GM18520 (cell line): Measurements from ENCODE around the gene PPM1M.

ENCODE experiments used
- ATAC-seq: cut with Tn5 transposase; IDR thresholded peaks from one replicate; pipeline ENCODE4 v1.9.1; 2021; ENCODE audit not compliant: unreplicated experiment

PPM1M gene

DNA sequence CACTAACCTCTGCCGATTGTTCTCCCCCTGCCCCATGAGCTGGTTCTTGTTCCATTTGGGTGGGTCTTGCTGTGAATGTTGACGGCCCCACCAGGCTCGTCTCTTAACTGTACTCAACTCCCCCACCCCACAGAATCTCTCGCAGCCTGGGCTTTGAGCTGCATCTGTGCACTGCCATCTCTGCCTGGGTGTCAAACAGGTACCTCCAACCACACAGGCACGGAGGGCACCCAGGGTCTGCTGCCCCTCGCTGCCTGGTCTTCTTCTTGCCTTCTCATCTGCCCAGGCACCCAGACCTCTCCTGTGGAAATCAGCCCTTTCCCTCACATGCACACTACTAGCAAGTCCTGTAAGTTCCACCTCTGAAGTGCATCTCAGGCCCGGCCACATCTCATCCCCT lies 30.2 kb upstream of the PPM1M start:
- ATAC-seq = no peak

DNA sequence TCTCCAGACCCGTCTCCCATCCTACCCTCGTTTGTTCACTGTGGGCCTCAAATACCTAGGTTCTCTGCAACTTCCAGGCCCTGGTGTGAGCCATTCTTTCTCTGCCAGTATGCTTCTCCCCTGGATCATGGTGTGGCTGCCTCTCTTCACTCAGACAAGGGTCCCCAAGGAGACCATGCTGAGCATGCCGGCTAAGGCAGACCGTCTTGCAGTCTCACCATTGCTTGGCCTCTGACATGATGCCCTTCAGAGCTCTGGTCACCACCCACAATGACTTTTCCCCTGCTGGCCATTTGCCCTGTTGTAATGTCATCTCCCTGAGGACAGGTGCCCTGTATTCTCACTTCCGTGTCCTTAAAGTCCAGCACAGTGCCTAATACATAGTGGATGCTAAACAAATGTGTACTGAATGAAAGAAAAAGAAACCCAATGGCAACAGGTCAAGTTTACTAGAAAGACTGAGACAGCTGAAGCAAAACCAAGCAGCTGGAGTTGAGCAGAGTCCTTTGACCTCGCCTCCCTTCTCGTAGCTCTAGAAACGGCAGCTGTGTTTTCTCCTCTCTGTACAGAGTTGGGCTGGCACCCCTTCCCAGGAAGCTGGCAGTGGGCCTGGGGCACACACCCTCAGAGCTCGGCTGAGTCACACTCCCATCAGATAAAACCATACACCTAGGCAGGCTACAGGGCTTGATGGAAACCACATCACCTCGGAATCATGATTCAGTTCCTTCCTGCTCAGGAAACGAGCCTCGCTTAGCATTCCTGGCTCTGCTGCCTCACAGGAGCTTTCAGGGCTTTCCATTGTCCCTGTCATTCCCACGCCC lies 28.8 kb upstream of the PPM1M start:
- ATAC-seq = no peak

DNA sequence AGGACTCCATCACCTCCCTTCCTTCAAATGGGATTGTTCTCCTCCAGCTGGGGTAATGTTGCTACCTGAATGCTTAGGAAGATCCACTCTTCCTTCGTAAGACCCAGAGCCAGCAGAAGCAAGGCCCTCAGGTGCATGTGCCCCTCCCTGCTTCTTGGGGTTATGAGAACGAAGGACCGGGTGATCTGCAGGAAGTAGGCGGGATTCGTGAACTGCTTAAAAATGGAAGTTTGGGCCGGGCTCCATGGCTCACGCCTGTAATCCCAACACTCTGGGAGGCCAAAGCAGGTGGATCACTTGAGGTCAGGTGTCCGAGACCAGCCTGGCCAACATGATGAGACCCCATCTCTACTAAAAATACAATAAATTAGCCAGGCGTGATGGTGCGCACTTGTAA lies 28.2 kb upstream of the PPM1M start:
- no peak for ATAC-seq

DNA sequence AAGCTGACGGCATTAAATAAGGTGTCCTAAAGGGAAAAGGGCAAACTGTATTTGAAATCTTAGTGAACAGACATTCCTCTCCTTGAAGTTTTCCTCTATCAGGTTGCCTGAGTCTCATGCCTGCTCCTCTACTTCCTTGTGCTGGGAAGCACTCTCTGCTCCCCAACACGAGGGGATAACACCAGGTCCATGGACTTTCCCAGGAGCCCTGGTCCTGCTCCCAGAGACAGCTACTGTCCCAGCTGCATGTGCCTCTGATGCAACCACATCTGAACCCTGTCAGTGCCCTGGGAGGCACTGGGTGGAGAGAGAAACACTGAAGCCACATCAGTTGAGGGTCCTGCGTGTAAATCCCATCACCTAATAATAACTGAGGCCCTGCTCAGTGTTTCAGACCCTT lies 27.5 kb upstream of the PPM1M start:
- no peak for ATAC-seq

DNA sequence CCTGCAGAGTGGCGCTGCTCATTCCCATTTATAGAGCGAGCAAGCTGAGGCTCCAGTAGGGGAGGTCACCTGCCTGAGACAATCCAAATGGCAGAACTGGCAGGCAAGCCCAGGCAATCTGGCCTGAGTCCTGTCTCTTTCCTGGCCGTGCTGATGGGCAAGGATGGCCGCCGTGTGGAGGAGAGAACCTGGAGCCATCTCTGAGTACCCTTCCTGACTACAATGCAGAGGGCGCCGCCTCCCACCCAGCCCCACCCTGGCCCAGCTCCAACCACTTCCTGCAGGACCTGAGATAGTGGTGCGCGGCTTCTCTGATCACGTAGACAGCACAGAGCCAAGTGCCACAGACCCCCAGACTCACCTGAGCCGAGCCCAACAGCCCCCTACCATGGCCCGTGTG lies 27.1 kb upstream of the PPM1M start:
- ATAC-seq = no peak

DNA sequence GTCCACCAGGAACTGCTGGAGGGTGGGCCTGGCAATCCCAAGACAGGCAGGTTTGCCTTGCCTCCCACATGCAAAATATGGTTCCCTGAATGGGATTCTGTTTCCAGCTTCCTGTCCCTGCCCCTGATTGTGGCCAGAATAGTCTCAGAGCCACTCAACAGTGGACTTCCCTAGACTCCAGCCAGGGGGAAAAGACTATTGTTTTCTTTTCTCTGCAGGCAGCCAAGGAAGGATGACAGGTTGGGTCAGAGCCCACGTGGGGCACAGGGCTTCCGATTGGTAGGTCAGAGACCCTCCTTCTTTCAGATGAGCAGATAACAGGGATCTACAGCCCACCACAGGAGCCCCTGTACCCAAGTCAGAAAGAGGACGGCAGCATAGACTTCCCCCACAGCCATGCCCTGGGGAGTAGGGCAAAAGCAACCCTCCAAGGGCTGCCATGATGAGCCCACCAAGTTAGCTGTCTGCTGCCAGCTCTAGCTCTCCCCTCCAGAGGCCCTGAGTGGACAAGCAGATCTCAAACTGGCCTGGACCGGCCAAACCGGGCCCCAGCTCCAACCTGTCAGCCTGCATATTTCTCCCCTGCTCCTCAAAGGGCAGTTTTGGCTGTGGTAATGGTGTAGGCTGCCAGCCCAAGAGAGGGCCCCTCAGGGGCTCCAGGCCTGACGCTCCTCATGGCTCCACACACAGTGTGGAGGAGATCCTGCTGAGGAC lies 26.5 kb upstream of the PPM1M start:
- no peak for ATAC-seq

DNA sequence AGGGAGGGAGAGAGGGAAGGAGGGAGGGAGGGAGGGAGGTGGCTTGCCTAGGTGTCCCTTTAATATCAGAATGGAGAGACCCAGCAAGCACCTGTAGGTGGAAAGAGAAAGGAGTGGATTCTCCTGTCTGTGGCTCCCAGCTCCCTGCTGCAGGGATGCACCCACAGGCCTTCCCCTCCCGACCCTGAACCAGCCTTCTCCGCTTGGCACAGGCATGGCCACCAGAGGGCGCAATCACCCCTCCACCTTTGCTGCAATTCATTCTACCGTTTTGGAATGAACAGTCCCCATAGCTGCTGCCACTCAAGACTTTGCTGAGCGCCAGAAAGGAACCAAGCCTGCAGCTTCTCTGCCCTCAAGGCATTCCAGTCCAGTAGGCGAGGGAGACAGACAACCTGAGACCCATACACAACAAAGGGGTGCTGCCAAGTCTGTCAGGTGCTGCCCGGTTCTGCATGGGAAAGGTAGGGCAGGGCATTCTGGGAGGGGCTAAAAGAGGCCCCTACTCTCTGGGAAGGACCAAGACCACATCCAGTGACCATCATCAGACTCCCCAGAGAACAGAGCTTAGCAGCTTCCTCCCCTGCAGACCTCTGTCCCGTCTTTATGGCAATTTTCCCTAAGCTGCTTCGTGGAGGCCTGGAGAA lies 25.1 kb upstream of the PPM1M start:
- ATAC-seq = no peak

DNA sequence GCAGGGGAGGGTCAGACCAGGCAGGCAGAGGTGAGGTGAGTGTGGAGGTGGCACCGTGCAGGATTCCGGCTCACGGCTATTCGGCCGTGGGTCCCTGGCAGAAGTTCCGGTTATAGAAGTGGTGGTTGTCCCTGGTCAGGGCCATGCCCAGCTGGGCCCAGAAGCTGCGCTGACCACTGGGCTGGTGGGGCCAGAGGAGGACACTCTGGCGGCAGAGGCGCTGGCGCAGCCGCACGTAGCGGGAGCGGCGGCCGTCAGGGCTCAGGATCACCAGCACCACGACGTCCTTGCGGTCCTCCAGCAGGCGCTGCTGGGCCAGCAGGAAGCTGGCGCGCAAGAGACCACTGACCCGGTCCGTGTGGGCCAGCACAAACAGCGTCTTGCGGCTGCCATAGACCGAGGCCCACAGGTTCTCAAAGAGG lies 24.4 kb upstream of the PPM1M start:
- ATAC-seq = no peak

DNA sequence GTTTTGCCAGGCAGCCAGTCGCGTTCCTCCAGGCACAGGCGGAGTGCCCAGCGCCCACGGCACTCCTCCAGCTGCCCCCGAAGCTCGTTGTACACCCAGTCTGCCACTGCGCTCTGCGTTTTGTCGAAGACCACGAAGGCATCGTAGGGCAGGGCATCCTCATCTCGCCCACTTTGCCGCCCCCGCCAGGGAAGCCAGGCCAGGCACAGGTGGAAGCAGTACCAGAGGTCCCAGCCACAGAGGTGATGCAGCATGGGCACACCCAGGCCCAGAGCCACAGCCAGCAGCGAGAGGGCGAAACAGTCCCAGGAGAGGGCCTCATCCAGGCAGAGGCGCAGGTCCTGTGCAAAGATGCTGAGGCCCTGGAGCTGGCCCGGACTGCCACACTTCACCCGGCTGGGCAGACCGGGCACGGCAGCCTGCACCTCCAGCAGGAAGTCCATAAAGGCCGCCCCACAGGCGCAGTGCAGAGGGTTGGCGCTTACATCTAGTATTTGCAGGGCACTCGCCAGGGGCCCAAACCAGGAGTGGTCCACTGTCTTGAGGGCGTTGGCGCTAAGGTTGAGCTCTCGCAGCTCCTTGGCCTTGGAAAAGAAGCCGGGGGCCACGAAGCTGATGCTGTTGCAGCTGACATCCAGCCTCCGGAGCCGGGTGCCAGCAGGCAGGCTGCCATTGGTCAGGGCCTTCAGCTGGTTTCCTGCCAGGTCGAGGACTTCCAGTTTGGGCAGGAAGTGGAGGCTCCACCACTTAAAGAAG lies 23.8 kb upstream of the PPM1M start:
- ATAC-seq = no peak

DNA sequence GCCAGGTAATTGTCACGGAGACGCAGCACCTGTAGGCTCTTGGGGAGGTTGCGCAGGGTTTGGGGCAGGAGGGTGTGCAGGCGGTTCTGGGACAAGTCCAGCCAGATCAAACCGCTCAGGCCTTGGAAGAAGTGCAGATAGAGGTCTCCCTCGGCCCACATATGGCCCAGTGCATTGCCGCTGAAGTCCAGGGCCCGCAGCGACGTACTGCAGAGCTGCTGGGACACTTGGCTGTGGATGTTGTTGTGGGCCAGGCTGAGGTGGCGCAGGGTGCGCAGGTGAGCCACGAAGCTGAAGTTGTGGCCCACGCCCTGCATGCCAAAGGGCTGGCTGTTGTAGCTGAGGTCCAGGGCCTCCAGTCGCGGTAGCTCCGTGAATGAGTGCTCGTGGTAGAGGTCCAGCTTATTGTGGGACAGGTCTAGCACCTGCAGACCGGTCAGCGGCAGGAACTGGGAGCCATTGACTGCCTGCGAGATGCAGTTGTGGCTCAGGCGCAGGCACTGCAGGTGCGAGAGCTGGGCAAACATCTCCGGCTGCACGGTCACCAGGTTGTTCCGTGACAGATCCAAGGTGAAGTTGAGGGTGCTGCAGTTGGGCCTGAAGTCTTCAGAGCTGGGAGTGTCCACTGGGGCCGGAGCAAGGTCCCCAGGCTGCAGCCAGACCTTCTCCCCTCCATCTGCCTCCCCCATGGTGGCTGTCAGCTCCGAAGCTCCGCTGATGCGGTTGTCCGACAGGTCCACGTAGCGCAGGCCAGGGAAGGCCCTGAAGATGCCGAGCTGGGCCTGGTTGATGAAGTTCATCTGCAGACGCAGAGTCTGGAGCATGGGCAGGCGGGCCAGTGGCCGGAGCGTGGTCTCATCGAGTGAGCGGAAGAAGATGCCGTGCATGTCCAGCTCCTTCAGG lies 23.0 kb upstream of the PPM1M start:
- ATAC-seq = no peak

DNA sequence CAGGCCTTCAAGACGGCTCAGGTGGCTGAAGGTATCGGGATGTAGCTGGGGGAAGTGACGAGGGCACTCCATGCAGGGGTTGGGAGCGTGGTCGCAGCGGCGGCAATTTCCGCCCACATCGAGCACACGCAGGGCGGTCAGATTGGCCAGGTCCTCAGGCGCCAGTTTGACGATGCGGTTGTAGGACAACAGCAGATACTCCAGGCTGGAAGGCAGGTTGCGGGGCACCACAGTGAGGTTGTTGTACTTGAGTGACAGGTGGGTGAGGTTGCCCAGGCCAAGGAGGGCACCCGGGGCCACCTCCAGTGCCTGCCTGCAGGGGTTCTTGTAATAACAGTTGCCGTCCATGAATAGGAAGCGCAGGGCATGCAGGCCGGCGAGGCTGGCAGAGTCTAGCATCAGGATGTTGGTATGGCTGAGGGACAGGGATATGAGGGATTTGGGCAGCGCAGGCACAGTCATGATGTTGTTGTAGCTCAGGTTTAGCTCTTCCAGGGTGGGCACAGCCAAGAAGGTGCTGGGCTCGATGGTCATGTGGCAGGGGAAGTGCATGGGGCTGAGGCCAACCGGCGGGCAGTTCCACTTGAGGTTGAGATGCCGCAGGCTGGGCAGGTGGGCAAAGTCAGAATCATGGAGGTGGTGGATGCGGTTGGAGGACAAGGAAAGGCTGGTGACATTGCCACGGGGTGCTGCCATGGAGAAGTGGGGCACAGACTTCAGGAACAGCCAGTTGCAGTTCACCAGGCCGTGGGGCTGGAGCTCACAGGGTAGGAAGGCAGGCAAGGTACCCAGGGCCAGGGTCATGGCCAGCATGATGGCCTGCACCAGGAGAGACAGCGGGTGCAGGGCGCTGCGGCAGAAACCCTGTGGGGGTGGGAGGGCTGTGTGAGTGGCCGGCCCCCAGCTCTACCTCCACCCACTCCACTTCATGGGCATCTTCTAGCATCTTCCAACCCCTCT lies 21.8 kb upstream of the PPM1M start:
- ATAC-seq = no peak

DNA sequence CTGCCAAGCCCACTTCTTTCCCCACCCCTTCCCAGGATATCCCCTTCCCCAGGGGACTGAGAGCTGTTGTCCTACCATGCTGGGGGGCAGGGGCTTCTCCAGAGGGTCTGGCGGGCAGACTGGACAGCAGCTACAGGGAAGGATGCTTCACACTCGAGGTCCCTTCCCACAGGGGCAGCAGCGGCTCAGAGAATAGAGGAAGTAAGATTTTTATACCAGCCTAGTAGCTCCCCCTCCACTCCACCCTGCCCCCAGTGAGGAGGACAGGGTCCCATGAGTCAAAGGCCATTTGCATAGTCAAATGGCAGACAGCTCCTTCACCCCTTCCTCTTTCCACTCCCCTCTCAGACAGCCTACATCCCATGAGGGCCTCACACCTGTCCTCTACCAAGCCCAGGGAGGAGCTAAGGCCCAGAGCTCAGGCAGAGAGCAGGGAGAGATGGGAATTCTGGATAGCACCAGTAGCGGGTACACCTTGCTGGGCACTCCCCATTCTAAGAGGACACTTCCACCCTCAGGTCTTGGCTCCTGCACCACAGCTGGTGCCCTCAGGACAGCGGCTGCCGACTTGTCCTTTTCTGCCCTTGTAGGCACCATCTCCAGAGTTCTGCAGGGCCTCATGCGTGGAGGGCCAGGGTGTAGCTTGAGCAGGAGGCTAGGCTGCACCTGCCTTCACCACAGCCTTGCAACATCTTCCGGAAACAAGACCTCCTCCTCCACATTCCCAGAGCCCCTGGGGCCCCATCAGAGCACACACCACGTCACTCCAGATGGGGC lies 19.9 kb upstream of the PPM1M start, which contains the start of gene TLR9:
Gene TLR9 (minus strand): TSS at position 194 of the 777 bp plus-strand sequence. CDS start 116 bp downstream, at position 78.
- ATAC-seq = peak; percentile 76

DNA sequence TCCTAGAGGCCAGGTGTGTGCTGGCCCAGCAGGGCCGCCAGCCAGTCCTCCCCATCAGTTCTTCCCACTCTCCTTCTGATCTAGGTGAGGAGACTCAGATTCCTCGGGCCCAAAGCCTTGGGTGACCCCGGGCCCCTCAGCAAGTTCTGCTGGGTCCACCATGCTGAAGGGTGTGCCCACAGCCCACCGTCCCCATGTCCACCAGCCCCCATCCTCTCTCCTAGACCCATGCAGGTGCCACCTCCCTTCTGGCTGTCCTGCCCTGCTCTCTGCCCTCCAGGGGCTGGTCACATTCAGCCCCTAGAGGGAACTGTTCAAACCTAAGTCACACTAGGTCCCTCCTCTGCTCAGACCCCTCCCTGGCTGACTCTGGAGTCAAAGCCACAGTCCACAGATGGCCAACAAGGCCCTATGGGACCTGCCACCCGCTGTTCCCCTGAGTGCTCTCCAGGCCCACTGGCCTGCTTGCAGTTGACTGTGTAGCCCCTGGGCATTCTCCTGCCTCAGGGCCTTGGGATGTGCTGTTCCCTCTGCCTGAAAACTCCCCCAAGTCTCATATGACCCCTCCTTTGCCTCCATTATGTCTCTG lies 19.2 kb upstream of the PPM1M start:
- ATAC-seq = no peak

DNA sequence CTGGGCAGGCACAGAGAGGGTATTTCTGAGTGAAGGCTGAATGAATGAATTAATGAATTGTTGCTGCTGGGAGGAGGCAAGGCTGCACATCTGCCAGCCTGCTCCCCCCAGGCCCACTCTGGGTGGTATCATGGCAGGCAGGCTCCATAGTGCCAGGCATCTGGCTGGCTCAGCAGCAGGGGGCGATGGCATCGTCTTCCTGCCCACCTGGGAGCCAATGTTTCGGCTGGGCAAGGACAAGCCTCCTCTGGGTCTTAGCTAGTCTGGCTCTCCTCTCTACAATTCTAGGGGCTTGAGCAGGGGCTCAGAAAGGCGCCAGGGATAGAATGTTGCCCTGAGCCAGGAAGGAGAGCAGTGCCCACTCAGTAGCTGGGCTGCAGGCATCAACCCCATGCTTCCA lies 18.4 kb upstream of the PPM1M start:
- ATAC-seq = no peak

DNA sequence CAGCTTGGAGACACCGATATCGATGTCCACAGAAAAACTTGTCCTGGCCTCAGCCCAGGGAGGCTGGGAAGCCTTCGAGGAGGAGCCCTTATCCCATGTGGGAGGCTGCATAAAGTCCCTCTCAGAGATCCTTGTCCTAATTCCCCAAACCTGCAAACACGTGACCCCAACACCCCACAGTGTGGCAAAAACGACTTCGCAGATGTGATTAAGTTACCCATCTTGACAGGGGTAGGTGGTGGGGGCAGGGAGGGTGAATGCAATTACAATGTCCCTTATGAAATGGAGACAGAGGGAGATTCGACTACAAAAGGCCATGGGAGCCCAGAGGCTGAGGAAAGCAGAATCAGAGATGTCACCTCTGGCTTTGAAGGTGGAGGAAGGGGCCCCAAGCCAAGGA lies 17.8 kb upstream of the PPM1M start:
- no peak for ATAC-seq

DNA sequence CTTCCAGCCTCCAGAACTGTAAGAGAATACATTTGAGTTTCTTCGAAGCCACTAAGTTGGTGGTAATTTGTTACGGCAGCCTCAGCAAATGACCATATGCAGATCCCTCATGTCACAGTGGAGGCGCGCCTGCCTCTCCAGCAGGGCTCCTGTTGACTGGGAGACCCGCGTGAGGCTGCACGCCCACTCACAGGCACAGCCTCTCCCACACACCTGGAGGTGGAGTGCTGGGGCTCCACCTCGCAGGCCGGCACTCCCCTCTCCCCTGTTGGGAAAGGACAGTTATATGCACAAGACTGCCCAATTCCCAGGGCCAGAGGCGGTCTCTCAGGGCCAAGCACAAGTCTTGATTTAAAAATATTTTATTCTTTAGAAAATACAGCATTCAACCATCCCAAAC lies 17.3 kb upstream of the PPM1M start:
- ATAC-seq = no peak

DNA sequence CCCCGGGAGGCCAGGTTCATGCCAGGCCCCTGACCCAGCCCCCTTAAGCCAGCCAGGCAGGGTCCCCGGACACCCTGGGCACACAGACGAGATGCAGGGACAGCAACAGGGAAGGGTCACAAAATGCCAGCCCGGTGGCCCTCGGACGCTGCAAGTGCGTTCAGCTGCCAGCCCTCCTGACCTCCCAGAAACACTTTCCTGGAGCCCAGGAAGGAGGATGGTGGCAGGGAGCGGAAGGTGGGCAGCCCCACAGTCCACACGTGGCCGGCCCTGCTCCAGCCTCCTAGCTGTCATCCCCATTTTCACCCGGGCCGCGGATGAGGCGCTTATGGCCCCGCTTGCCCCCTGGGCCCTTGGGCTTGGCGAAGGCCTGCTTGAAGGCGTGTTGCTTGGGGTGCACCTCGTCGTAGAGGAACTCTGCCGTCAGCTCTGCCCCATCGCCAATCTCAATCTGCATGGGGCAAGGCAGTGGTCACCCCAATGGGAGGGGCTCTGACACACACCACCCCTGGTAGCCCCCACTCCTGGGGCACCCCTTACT lies 16.7 kb upstream of the PPM1M start:
- ATAC-seq = no peak

DNA sequence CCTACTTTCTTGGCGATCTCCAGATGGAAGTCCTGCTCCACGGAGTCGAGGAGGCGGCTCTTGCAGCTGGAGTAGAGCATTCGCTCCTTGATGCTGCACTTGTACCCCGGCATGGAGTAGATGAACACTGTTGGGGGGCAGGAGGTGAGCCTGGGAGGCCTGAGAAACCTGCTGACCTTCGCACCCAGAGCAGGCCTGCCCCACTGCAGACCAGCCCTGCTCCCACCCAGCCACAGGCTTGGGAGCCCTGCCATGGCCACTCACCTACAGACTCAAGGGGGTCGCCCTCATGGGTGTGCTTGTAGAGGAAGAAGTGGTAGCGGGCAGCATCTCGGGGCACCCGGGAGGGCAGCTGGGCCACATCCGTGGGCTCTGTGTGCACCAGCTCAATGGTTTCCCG lies 15.9 kb upstream of the PPM1M start:
- no peak for ATAC-seq
